Spleen (tissue), 11 donors: ENCODE data around the gene ATXN1. TPM values are rescaled to one million over a fixed set of nuclear protein-coding genes. Genes with fewer than 3 reads are reported as not detected.

Experiments used
- DNase-seq: peaks from one replicate; pipeline ENCODE4 v3.0.0-alpha.2; 2020
- H3K27ac ChIP-seq, 8 donors: fragments of 200-600 bp; sonication (generic) in 7 of 8; 1 replicate in 4 of 8; 2 replicates in 4 of 8; pipeline versions ENCODE4 v1.5.0 to v1.8.0; 2016 to 2021; ENCODE audit warnings: inconsistent platforms in 4 of 8, mild to moderate bottlenecking in 4 of 8, moderate library complexity in 1 of 8
- H3K27me3 ChIP-seq, 7 donors: fragments of 200-600 bp; sonication (generic) in 6 of 7; replicated peaks in 1 of 7; 1 replicate in 4 of 7; 2 replicates in 3 of 7; pipeline versions ENCODE4 v1.5.0 to v1.8.0; 2016 to 2021; ENCODE audit warnings: inconsistent platforms in 3 of 7, mild to moderate bottlenecking in 1 of 7
- H3K36me3 ChIP-seq, 6 donors: fragments of 200-600 bp; sonication (generic) in 5 of 6; 1 replicate in 4 of 6; 2 replicates in 2 of 6; pipeline versions ENCODE4 v1.5.0 to v1.8.0; 2016 to 2021; ENCODE audit warnings: inconsistent platforms in 2 of 6
- H3K4me1 ChIP-seq, 6 donors: fragments of 200-600 bp; sonication (generic) in 5 of 6; 1 replicate in 3 of 6; 2 replicates in 3 of 6; pipeline versions ENCODE4 v1.5.0 to v1.8.0; 2016 to 2021; ENCODE audit warnings: inconsistent platforms in 3 of 6
- H3K4me3 ChIP-seq, 8 donors: fragments of 200-600 bp; sonication (generic) in 7 of 8; 1 replicate in 4 of 8; 2 replicates in 4 of 8; pipeline versions ENCODE4 v1.5.0 to v1.8.0; 2016 to 2021; ENCODE audit warnings: inconsistent platforms in 4 of 8, mild to moderate bottlenecking in 4 of 8, moderate library complexity in 2 of 8
- H3K9me3 ChIP-seq, 8 donors: fragments of 200-600 bp; sonication (generic) in 7 of 8; 1 replicate in 4 of 8; 2 replicates in 4 of 8; pipeline versions ENCODE4 v1.5.0 to v1.8.0; 2016 to 2021; ENCODE audit warnings: inconsistent platforms in 4 of 8
- CTCF ChIP-seq, 11 experiments: fragments of 200-600 bp in 7 of 11; fragments of 450-650 bp in 4 of 11; sonication (generic) in 4 of 11; IDR thresholded peaks in 8 of 11; conservative IDR thresholded peaks in 3 of 11; 1 replicate in 7 of 11; 2 replicates in 4 of 11; pipeline versions ENCODE4 v1.4.0 to v1.8.0; 2016 to 2021; ENCODE audit warnings: antibody characterized with exemption in 11 of 11, inconsistent platforms in 4 of 11, mild to moderate bottlenecking in 1 of 11
- POLR2A ChIP-seq, 3 donors: fragments of 450-650 bp; IDR thresholded peaks; one replicate each; pipeline ENCODE4 v1.5.1; 2017; ENCODE audit warnings: antibody characterized with exemption in 3 of 3, mild to moderate bottlenecking in 1 of 3
- POLR2AphosphoS5 ChIP-seq, 3 donors: sonication (generic); formaldehyde crosslinking; IDR thresholded peaks; one replicate each; pipeline ENCODE4 v1.5.1; 2017; ENCODE audit warnings: antibody characterized with exemption in 3 of 3
- WGBS, 5 donors: extraction: QIAGEN DNeasy Blood & Tissue Kit in 3 of 5; methylation state at CpG; one replicate each; pipeline versions ENCODE4 v1.1.5 to v1.1.7; 2013 to 2018; 5-methylcytosine and 5-hydroxymethylcytosine counted together
- intact Hi-C: fragments of 100-400 bp; cut with DNase I; formaldehyde crosslinking; loops from one replicate; pipeline ENCODE4 v1.15.0; 2023; ENCODE audit warnings: low total_unique reads
- polyA plus RNA-seq, 3 donors: library from polyadenylated mRNA; stranded (reverse); fragments of 200-250 nt; gene quantifications; one replicate each; pipeline ENCODE4 v1.2.1, GENCODE V29; 2013
- total RNA-seq, 7 donors: library from RNA; depleted of rRNA in 3 of 7; stranded (reverse); fragments of >200 nt in 3 of 7; fragmentation: NEBNext Ultra II Directional in 4 of 7; extraction: Animal tissue kit (Norgen Biotek cat#: 25700) in 4 of 7; gene quantifications; one replicate each; pipeline versions ENCODE4 v1.1.0 to v1.2.1, GENCODE V29; 2016 to 2021
- donor health status: healthy with polysubstance abuse.
- donor health status: DM: no; HTN: no; CAD: no; lungs with moderate emphysema.
- donor health status: DM: no; HTN: no; CAD: no.
- donor health status: Bipolar disorder and iron deficiency.
- donor health status: healthy.
- donor health status: DM: no; HTN: no; CAD: no.
- donor health status: DM: yes; HTN: yes; CAD: no.

Gene ATXN1
- total and polyA plus RNA-seq, 10 donors = 3.5 to 123 (median 73.9) TPM

- Histone ChIP-seq H3K27ac (no peak overlapping the region), H3K36me3 (peaks cover 0 to 22% (median 0%) of the 10 kb centered on the region in 6 donors), H3K4me1 (peaks cover 0 to 18% (median 12%) of the 10 kb centered on the region in 6 donors), H3K27me3 (no peaks in the 10 kb centered on the region), H3K9me3 (peaks cover 0 to 2% (median 0%) of the 10 kb centered on the region in 8 donors), H3K4me3 (no peak overlapping the region)
- DNase-seq = no peak
- 78 to 86% (median 84%) methylated on average over 1 of the region's 1 CpG for WGBS, 5 donors
- intact Hi-C loops = no loop called here
- TF ChIP-seq CTCF (IDR thresholded peaks at IDR 0.05 in 8 of 11, conservative IDR thresholded peaks at IDR 0.05 in 3 of 11) (no peak), POLR2A (IDR thresholded peaks at IDR 0.05) (no peak), POLR2AphosphoS5 (IDR thresholded peaks at IDR 0.05) (no peak)
Measured at GRCh38 chr6:16633961-16634360, 127.3 kb downstream of the ATXN1 start.

GRCh38 chr6:16633465-16633864 lies 127.8 kb downstream of the ATXN1 start:
- peaks cover 0 to 7% (median 0%) of the 10 kb centered on the region in 8 donors for H3K9me3 ChIP-seq
- intact Hi-C loops = no loop called here
- no peaks in the 10 kb centered on the region for H3K27me3 ChIP-seq
- peaks cover 0 to 22% (median 0%) of the 10 kb centered on the region in 6 donors for H3K36me3 ChIP-seq
- DNase-seq = no peak
- WGBS, 5 donors = 81 to 97% (median 90%) methylated on average over 5 of the region's 5 CpGs
- TF ChIP-seq POLR2A (IDR thresholded peaks at IDR 0.05) (no peak), POLR2AphosphoS5 (IDR thresholded peaks at IDR 0.05) (no peak), CTCF (IDR thresholded peaks at IDR 0.05 in 8 of 11, conservative IDR thresholded peaks at IDR 0.05 in 3 of 11) (no peak)
- no peak overlapping the region for H3K4me3 ChIP-seq
- peaks cover 0 to 18% (median 12%) of the 10 kb centered on the region in 6 donors for H3K4me1 ChIP-seq
- no peak overlapping the region for H3K27ac ChIP-seq

- H3K9me3 ChIP-seq = peaks cover 0 to 7% (median 0%) of the 10 kb centered on the region in 8 donors
- intact Hi-C loops = no loop called here
Measured at GRCh38 chr6:16632101-16632500, 129.2 kb downstream of the ATXN1 start.

More at GRCh38 chr6:16632101-16632500, 129.2 kb downstream of the ATXN1 start:
- DNase-seq = no peak
- TF ChIP-seq POLR2A (IDR thresholded peaks at IDR 0.05) (no peak), CTCF (IDR thresholded peaks at IDR 0.05 in 8 of 11, conservative IDR thresholded peaks at IDR 0.05 in 3 of 11) (no peak), POLR2AphosphoS5 (IDR thresholded peaks at IDR 0.05) (no peak)
- Histone ChIP-seq H3K4me1 (peaks cover 0 to 18% (median 12%) of the 10 kb centered on the region in 6 donors), H3K27ac (no peak overlapping the region), H3K36me3 (peaks cover 0 to 15% (median 0%) of the 10 kb centered on the region in 6 donors), H3K4me3 (no peak overlapping the region), H3K27me3 (no peaks in the 10 kb centered on the region)
- WGBS, 5 donors = 57 to 81% (median 70%) methylated on average over 4 of the region's 4 CpGs
